ENCODE results near the gene RASL10A.

DNA sequence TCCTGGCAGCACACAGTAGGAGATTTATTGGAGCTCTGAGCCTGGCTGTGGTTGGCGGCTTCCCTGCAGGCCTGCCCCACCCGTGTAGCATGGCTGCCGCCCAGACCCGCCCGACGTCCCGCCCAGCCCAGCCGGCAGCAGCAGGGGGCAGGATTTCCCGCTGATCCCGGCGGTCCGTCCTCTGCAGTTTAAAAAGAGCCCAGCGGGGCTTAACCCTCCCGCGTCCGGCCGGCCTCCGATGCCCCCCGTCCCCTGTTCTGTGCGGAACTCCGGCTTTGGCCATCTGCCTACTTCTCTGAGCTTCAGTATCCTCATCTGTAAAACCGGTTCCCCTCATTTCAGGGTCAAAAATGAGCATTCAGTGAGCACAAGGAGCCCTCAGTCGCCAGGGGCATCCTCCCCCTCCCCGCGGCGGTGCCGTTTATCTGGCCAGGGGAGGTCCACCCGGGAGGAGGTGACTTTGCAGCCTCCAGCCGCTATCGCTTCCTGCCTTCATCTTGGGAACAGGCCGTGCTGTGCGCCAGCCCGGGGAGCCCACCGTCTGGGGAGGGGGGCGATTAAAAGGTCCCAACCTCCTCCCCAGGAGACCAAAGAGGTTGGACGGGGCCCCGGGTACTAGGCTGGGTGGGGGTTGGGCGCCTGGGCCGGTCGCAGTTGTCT lies 9.2 kb downstream of the RASL10A start, which contains the start of gene GAS2L1:
- TF ChIP-seq, protein P1, sequence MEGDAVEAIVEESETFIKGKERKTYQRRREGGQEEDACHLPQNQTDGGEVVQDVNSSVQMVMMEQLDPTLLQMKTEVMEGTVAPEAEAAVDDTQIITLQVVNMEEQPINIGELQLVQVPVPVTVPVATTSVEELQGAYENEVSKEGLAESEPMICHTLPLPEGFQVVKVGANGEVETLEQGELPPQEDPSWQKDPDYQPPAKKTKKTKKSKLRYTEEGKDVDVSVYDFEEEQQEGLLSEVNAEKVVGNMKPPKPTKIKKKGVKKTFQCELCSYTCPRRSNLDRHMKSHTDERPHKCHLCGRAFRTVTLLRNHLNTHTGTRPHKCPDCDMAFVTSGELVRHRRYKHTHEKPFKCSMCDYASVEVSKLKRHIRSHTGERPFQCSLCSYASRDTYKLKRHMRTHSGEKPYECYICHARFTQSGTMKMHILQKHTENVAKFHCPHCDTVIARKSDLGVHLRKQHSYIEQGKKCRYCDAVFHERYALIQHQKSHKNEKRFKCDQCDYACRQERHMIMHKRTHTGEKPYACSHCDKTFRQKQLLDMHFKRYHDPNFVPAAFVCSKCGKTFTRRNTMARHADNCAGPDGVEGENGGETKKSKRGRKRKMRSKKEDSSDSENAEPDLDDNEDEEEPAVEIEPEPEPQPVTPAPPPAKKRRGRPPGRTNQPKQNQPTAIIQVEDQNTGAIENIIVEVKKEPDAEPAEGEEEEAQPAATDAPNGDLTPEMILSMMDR (IDR thresholded peaks at IDR 0.05), result peak; percentile 64 to 85 (median 76)
- TF ChIP-seq EP300 (IDR thresholded peaks at IDR 0.05), result no peak
- TF ChIP-seq POLR2A (IDR thresholded peaks at IDR 0.05), result no peak
